ENCODE measurements around the gene DEFB132.

Gene DEFB132

GRCh38 chr20:266596-267562, 9.4 kb downstream of the DEFB132 start:
- peak; percentile 73 for DNase-seq (ENCODE audit: low read depth)

DNA sequence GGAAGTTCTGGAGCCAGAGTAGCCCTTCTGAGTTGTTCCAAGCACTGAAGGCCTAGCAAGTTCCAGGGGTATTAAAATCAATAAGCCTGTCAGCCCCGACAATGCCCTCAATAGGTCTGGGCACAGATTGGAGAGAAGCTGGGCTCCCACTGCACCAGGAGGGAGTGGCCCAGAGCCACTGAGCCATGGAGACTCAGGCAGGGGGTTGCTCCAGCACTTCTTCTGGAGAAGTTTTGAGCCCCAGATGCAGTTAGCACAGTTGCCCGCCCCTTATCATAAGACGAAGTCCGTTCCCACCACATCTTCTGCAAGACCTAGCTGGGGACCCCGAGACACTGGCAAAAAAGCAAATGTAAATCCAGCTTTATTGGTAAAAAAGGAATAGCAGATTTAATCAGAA, 13.0 kb downstream of the DEFB132 start:
- no peak for DNase-seq (ENCODE audit: low read depth)

DNA sequence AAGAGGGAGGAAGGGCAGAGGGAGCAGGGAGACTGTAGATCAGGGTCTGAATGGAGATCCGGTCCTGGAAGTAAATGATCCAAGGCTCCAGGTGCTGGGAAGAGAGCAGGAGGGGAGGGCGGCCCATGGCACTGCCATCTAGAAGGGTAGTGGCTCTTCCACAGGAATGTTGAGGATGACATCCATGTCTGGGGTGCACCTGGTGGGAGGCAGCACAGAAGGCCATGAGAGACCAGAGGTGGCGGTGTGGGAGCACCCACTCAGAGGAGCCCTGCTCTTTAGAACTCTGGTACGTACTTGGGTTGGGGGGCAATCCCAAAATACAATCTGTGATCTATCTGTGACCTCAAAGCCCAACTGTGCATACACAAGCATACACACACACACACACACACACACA, 13.5 kb downstream of the DEFB132 start:
- DNase-seq (ENCODE audit: low read depth), result no peak

GRCh38 chr20:271528-271927, 14.0 kb downstream of the DEFB132 start:
- no peak for DNase-seq (ENCODE audit: low read depth)

- no peak for DNase-seq (ENCODE audit: low read depth)
These were observed 15.2 kb downstream of the DEFB132 start for GRCh38 chr20:272718-273117.

DNA sequence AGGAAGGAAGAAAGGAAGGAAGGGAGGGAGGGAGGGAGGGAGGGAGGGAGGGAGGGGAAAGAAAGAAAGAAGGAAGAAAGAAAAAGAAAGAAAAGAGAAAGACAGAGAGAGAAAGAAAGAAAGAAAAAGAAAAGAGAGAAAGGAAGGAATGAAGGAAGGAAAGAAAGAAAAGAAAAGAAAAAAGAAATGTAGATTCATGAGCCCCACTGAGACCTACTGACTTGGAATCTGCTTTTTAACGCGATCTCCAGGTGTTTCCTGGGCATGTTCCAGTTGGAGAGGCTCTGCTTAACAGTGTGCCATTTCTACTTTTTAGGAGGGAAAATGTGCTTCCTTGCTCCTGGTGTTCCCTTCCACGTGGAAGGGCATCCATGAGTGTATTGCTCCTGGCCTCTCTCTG, 16.4 kb downstream of the DEFB132 start:
- DNase-seq (ENCODE audit: low read depth), result no peak

- no peak for DNase-seq (ENCODE audit: low read depth)
These were observed 18.3 kb downstream of the DEFB132 start for GRCh38 chr20:275791-276190.

DNA sequence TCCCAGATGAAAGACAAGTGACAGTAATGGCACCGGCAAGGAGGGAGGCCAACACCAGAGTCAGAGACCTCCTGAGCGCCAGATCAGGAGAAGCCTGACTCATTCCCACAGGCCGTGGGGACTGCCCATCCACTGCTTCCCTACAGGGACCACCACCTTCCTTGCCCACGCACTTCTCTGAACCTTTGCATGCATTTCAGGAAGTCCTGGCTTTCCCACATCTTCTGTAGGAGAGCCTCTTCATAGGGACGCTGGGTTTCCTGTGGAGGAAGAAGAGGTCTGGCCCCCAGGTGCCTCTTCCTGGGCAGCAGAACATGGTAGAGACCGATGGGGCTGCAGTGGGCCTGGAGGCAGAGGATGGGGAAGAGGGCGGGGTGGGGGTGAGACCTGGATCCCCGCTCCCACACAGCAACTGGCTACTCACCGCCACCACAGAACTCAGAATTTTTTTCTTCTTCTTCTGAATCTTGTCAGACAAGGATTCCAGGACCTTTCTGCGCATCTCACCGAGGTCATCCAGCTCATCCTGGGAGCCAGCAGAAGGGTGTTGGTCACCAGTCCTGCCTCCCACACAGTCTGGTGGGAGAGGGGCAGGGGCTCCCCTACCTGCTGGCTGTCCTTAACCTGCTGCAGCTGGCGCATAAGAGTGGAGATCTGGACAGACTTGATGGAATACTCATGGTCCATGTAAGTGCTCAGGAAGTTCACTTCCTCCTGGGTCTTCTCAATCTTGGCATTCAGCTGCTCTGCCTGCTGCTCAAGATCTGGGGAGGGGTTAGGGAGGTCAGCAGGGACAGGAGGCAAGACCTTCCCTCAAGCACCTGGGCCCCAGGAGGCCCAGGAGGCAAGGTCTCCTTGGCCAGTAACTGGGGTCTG, 19.3 kb downstream of the DEFB132 start:
- no peak for DNase-seq (ENCODE audit: low read depth)

DNA sequence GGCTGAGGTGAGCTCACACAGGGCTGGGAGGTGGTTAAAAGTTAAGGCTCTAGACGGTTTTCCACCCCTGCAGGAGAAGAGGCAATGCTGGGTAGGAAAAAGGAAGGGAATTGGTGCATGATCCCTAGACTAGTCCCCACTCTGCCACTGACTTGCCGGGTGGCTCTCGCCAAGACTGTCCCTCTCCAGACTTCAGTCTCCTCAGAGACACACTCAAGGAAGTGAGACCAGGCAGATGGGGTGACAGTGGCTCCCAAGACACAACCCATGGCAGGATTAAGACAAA, 19.9 kb downstream of the DEFB132 start:
- no peak for DNase-seq (ENCODE audit: low read depth)

DNA sequence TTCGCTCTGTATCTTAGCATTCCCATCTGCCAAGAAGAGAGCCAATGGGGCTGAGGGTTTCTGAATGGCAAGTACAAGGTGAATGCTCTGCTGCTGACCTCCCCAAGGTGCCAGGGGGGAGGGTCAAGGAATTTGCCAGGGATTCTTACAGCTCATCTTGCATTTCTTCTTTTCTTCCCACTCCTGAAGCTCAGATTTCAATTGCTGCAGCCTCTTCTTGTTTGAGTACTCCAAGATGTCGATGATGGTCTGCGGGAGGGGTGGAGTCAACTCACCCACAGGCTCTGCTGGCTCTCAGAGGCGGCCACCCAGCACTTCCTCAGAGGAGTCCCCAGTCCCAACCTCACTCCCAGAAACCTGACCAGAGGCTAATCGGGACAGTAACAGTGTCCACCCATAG, 20.7 kb downstream of the DEFB132 start:
- no peak for DNase-seq (ENCODE audit: low read depth)

DNA sequence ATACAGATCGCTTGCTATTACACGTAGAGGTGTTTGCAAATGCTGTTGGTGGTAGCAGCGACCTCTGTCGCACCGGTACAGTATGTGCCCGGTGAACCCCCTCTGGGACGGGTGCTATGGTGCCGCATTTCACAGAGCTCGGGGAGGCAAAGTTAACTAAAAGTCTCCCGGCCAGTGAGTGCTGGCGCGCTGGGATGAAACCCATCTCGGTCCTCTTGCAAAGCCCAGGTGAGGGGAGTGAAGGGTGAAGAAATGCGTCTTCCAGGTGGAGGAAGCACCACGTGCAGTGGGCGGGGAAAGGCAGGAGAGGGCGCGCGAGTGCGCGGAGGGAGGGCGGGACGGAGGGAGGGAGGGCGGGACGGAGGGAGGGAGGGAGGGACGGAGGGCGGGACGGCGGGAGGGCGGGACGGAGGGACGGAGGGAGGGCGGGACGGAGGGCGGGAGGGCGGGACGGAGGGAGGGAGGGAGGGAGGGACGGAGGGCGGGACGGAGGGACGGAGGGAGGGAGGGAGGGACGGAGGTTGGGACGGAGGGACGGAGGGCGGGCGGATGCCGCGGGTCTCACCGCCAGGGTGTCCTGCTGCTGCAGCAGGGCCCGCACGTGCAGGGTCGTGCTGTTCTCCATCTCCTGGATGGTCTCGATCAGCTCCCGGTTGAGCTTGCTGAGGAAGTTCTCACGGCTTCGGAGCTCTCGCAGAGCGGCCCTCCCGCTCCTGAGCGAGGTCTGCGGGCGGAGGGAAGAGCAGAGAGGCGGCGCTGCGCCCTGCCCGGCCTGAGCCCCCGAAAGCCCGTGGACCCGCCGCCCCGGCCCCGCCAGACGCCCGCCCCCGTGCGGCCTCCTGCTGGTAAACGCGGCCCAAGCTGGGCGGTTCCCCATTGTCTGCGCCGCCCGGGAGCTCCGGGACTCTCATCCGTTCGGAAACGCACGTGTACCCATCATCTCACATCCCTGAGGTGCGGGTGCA, 21.4 kb downstream of the DEFB132 start:
- DNase-seq (ENCODE audit: low read depth), result no peak

- DNase-seq (ENCODE audit: low read depth), result no peak
These were observed 26.6 kb downstream of the DEFB132 start for GRCh38 chr20:284172-284571.

DNA sequence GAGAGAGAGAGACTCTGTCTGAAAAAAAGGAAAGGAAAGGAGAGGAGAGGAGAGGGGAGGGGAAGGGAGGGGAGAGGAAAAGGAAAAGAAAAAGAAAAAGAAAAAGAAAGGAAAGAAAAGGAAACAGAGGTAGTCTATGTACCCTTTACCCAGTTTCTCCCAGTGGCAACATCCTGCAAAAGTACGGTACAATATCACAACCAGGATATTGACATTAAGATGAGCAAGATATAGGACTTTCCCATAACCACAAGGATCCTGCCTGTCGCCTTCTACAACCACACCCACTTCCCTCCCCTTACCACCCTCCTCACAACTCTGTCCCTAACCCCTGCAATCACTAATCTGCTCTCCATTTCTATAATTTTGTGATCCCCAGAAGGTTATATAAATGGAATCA, 29.0 kb downstream of the DEFB132 start:
- DNase-seq (ENCODE audit: low read depth), result no peak

GRCh38 chr20:288956-289692, 31.6 kb downstream of the DEFB132 start:
- no peak for DNase-seq (ENCODE audit: low read depth)

GRCh38 chr20:289693-290083, 32.2 kb downstream of the DEFB132 start:
- no peak for DNase-seq (ENCODE audit: low read depth)

DNA sequence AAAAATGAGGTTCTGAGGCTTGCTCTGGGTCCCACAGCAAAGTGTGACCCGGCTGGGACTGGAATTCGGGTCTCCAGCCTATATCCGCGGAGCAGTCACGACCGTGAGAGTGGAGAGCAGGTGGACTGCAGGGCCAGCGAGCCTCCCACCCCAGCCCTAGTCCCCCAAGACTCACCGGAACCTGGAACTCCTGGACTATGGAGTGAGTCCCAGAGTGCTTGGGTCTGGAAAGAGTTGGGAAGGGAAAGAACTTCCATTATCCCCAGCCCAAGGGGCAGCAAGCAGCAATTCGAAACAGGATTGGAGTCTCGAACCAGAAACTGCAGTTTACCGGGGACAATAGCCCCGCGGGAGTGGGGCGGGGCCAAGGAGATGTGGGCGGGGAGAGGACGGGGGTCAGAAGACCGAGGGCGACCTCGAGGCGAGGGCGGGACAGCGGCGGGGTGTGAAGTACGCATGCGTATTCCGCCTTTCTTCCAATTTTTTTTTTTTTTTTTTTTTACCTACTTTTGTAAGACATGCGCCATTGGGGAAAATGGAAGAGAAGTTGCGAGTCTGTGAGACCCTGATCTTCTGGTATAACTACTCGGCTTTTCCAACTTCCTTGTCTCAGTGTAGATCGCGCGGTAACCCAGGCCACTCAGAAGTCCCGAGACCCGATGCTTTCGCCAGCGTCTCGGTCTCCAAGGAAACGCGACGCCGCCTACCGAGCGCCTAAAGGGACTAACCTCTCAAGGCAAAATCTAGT, 32.7 kb downstream of the DEFB132 start, which contains the start of gene C20orf96:
Gene C20orf96, minus strand, starts transcription at position 667 of the 748 bp plus-strand sequence. Its CDS starts 140 bp downstream, at position 527.
- DNase-seq (ENCODE audit: low read depth), result peak; percentile 72

- DNase-seq (ENCODE audit: low read depth), result no peak
These were observed 37.1 kb downstream of the DEFB132 start for GRCh38 chr20:294602-295001.

DNA sequence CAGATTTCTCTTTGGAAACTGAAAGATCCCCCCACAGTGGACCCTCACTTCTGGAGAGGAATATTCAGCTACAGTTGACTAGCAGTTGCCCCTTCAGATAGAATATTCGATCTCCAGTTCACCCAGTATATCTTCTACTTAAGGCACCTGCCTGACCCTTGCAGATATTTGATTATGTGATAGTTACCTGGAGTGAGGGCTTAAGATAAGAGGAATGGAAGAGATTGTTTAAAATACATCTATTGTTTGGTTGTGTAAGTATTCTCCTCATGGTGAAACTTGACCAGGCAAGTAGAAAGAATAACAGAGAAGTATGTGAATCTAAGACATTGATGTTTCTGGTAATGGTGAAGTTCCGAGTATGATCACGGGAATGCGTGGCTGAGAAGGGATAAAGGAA, 38.3 kb downstream of the DEFB132 start:
- DNase-seq (ENCODE audit: low read depth), result no peak

DNA sequence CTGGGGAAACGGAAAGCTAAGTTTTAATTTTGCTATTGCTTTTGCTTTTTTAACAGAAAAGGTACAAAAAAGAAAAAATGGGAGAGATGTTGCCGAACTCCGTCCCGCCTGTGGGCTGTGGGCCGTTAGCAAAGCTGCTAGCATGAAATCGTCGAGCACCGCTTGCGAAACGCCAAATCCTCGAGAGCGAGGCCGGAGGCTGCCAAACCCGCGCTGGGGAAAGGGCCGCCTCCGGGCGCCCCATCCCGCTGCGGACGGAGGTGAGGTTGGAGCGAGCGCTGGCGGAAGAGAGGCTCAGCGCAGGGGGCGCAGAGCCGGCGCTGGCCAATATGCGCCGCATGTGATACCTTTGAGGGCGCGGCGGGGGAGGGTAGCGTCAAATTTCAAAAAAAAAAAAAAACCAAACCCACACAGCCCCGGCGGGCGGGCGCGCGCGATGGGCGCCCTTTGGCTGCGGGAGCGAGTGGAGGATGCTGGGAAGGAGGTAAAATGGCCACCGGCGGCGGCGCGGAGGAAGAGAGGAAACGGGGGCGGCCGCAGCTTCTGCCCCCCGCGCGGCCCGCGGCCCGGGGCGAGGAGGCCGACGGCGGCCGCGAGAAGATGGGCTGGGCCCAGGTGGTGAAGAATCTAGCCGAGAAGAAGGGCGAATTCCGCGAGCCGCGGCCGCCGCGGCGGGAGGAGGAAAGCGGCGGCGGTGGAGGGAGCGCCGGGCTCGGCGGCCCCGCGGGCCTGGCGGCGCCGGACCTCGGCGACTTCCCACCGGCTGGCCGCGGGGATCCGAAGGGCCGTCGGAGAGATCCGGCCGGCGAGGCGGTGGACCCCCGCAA, 39.8 kb downstream of the DEFB132 start, which contains the start of gene ZCCHC3:
Gene ZCCHC3, plus strand, starts transcription at position 473 of the 827 bp plus-strand sequence. Its CDS starts 17 bp downstream, at position 490.
- DNase-seq (ENCODE audit: low read depth), result peak; percentile 72

Measured in stimulated activated CD8-positive, alpha-beta memory T cell treated with anti-CD3 and anti-CD28 coated beads, Interleukin-12 subunit alpha, Interleukin-12 subunit beta, amount 100 ng/mL, for 4 hours (primary cell).